MM.1S (cell line): ENCODE measurements around the gene SYT3.

Experiments
- CTCF ChIP-seq: fragments of 300-600 bp; sonication (generic); IDR thresholded peaks from 2 replicates; pipeline ENCODE4 v1.5.1; 2016; ENCODE audit warnings: antibody characterized with exemption, low read length, mixed read lengths
- EZH2 ChIP-seq: fragments of 300-600 bp; sonication (generic); optimal IDR thresholded peaks from 2 replicates; pipeline ENCODE3; 2017; ENCODE audit warnings: low read depth, mild to moderate bottlenecking, antibody characterized with exemption, low read length, mixed read lengths

GRCh38 chr19:50633359-50633758 is 6.3 kb downstream of the SYT3 start:
- TF ChIP-seq EZH2 (no peak), CTCF (no peak)
